ENCODE data around the gene GRIN2A. TPM values are rescaled to one million over a fixed set of nuclear protein-coding genes. Genes with fewer than 3 reads are reported as not detected.

GRIN2A gene
- total RNA-seq, 1 donor from 2014 or later: 1.5 TPM

DNA sequence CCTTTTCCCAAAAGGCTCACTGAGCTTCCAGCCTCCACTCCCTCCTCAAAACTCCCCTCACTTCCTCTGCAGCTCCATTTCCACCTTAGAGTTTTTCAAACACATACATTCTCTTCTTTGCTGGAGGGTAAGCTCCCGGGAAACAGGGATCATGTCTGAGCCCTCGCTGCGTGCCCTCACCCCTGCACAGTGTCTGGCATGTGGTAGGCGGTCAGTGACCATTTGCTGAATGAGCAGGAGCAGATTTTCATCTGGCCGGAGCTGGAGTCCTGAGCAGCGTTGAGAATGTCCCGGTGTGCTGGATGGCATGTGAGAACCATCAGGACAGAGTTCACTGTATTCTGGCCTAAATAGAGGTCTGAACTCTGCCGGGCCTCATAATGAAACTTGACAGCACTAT, 274.5 kb downstream of the GRIN2A start:
- H3K36me3 Mint-ChIP-seq (ENCODE audit: low read depth): no peaks in the 10 kb centered on the region

DNA sequence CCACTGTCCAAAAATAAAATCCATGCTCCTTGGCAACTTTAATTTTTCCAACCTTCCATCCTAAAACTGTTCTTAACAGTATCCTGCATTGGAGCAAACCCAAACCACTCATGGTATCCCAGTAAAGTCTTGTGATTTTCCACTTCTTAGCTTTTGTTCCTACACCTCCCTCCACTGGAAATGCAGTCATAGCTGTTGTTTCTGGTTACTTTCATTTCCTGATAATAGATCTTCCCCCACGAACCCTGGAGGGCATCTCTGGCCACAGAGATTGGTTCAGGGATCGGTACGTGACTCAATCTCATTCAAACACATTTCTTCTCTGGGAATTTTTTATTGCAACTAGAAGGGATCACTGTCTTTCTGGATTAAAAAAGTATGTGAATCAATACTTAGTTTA, 276.0 kb downstream of the GRIN2A start:
- intact Hi-C loops (cut with micrococcal nuclease): no loop called here
- ATAC-seq (ENCODE audit: low read depth) (no peak), DNase-seq (no peak)
- no peaks in the 10 kb centered on the region for H3K4me1 Mint-ChIP-seq
- POLR2A ChIA-PET: no interaction called here
- H3K4me3 Mint-ChIP-seq: no peak overlapping the region
- CTCF ChIA-PET: no interaction called here
- no peaks in the 10 kb centered on the region for H3K36me3 Mint-ChIP-seq (ENCODE audit: low read depth)
- TF ChIP-seq, protein P1, sequence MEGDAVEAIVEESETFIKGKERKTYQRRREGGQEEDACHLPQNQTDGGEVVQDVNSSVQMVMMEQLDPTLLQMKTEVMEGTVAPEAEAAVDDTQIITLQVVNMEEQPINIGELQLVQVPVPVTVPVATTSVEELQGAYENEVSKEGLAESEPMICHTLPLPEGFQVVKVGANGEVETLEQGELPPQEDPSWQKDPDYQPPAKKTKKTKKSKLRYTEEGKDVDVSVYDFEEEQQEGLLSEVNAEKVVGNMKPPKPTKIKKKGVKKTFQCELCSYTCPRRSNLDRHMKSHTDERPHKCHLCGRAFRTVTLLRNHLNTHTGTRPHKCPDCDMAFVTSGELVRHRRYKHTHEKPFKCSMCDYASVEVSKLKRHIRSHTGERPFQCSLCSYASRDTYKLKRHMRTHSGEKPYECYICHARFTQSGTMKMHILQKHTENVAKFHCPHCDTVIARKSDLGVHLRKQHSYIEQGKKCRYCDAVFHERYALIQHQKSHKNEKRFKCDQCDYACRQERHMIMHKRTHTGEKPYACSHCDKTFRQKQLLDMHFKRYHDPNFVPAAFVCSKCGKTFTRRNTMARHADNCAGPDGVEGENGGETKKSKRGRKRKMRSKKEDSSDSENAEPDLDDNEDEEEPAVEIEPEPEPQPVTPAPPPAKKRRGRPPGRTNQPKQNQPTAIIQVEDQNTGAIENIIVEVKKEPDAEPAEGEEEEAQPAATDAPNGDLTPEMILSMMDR (IDR thresholded peaks at IDR 0.05): no peak
- no peak overlapping the region for H3K27ac Mint-ChIP-seq
- peaks cover 4% of the 10 kb centered on the region for H3K27me3 Mint-ChIP-seq
- H3K9me3 Mint-ChIP-seq: no peaks in the 10 kb centered on the region

More for the DNA sequence above, 274.5 kb downstream of the GRIN2A start:
- DNase-seq (no peak), ATAC-seq (ENCODE audit: low read depth) (no peak)
- H3K27ac Mint-ChIP-seq: no peak overlapping the region
- peaks cover 2% of the 10 kb centered on the region for H3K27me3 Mint-ChIP-seq
- no peak overlapping the region for H3K4me3 Mint-ChIP-seq
- ChIA-PET CTCF (no interaction called here), POLR2A (no interaction called here)
- TF ChIP-seq, protein P1 (IDR thresholded peaks at IDR 0.05): no peak
- intact Hi-C loops (cut with micrococcal nuclease): no loop called here
- H3K9me3 Mint-ChIP-seq: no peaks in the 10 kb centered on the region
- no peaks in the 10 kb centered on the region for H3K4me1 Mint-ChIP-seq

DNA sequence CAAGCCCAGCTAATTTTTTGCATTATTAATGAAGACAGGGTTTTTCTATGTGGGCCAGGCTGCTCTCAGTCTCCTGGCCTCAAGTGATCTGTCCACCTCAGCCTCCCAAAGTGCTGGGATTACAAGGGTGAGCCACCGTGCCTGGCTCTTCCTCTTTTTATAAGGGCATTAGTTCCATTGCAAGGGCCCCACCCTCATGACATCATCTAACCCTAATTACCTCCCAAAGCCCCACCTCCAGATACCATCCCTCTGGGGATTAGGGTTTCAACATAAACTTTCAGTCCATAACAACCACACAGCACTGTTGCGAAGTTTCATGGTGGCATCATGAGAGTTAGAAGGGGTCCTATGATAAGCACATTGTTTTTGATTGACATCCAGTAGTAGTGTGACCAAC, 277.7 kb downstream of the GRIN2A start:
- H3K27me3 Mint-ChIP-seq: peaks cover 4% of the 10 kb centered on the region
- intact Hi-C loops (cut with micrococcal nuclease): no loop called here
- POLR2A ChIA-PET: no interaction called here

DNA sequence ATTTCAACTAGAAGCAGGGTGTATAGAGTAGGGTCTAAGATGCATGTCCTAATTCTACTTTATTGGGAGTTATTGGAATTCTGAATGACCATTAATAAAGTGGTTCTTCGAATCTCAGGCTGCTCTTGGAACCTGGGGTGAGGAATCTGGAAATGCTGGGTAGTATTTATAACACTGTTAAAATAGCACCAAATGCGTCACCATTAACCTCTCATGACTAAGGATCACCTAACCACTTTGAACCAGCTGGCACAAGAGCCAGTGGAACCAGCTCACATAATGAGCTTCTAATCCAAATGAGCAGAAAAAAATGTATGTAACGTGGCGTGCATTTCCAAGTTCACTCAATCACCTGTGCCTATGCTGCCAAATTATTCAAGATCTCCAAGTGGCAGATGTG, 281.7 kb downstream of the GRIN2A start:
- Mint-ChIP-seq H3K36me3 (ENCODE audit: low read depth) (no peaks in the 10 kb centered on the region), H3K27me3 (peaks cover 7% of the 10 kb centered on the region), H3K9me3 (no peaks in the 10 kb centered on the region), H3K4me1 (no peaks in the 10 kb centered on the region), H3K27ac (no peak overlapping the region), H3K4me3 (no peak overlapping the region)
- ChIA-PET POLR2A (no interaction called here), CTCF (no interaction called here)
- TF ChIP-seq, protein P1 (IDR thresholded peaks at IDR 0.05): no peak
- intact Hi-C loops (cut with micrococcal nuclease): no loop called here
- no peak for ATAC-seq (ENCODE audit: low read depth)
- no peak for DNase-seq

More for the DNA sequence above, 277.7 kb downstream of the GRIN2A start:
- no peak for ATAC-seq (ENCODE audit: low read depth)
- Mint-ChIP-seq H3K27ac (no peak overlapping the region), H3K9me3 (no peaks in the 10 kb centered on the region), H3K4me1 (no peaks in the 10 kb centered on the region), H3K36me3 (ENCODE audit: low read depth) (no peaks in the 10 kb centered on the region), H3K4me3 (no peak overlapping the region)
- CTCF ChIA-PET: no interaction called here
- DNase-seq: no peak
- TF ChIP-seq, protein P1 (IDR thresholded peaks at IDR 0.05): no peak

DNA sequence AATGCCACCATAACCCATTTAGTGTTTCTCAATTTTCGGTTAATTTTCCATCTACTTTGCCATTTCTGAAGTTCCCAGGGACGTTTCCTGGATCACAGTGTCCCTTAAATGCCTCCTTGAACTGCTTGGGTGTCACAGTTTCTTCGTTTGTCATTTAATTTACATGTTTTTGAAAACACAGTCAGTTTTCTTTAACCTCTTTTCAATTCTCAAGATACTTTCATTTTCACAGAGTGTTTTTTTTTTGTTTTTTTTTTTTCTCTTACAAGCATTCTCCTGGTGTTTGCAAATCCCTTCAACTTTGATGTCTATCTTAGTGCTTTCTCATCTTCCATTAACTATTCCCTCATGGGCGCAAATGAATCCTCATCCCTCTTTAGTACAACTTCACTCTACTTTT, 283.7 kb downstream of the GRIN2A start:
- intact Hi-C loops (cut with micrococcal nuclease): no loop called here
- DNase-seq (no peak), ATAC-seq (ENCODE audit: low read depth) (no peak)
- TF ChIP-seq, protein P1 (IDR thresholded peaks at IDR 0.05): no peak
- peaks cover 7% of the 10 kb centered on the region for H3K27me3 Mint-ChIP-seq
- no peaks in the 10 kb centered on the region for H3K9me3 Mint-ChIP-seq
- no peaks in the 10 kb centered on the region for H3K36me3 Mint-ChIP-seq (ENCODE audit: low read depth)
- H3K4me1 Mint-ChIP-seq: no peaks in the 10 kb centered on the region
- H3K4me3 Mint-ChIP-seq: no peak overlapping the region
- ChIA-PET CTCF (no interaction called here), POLR2A (no interaction called here)
- H3K27ac Mint-ChIP-seq: no peak overlapping the region
